ENCODE results near the gene LRRC14B. TPM values are rescaled to one million over a fixed set of nuclear protein-coding genes. Genes with fewer than 3 reads are reported as not detected.
A peak's percentile ranks its signal among the peaks of the same experiment; 100 is the strongest.
"Not testable (repeated sequence)": the region's sequence is repeated elsewhere in the genome, so short reads cannot be mapped to it uniquely, and the experiment has no call there.

LRRC14B gene
- total and polyA plus RNA-seq, 7 donors, result 0.66 TPM; not detected in 6

- Histone ChIP-seq H3K27me3 (peaks cover 0 to 9% (median 0%) of the 10 kb centered on the region in 3 donors), H3K9me3 (no peaks in the 10 kb centered on the region), H3K36me3 (no peaks in the 10 kb centered on the region), H3K4me1 (peaks cover 0 to 7% (median 6%) of the 10 kb centered on the region in 4 donors), H3K4me3 (no peak overlapping the region), H3K27ac (no peak overlapping the region)
- TF ChIP-seq POLR2AphosphoS5 (IDR thresholded peaks at IDR 0.05), result no peak
- DNase-seq, result no peak
- WGBS, 2 donors, result 71% methylated on average over 9 to 10 of the region's 10 CpGs
- intact Hi-C loops (cut with DNase I), result no loop called here
These were observed 5.1 kb downstream of the LRRC14B start for GRCh38 chr5:196350-196749.

DNA sequence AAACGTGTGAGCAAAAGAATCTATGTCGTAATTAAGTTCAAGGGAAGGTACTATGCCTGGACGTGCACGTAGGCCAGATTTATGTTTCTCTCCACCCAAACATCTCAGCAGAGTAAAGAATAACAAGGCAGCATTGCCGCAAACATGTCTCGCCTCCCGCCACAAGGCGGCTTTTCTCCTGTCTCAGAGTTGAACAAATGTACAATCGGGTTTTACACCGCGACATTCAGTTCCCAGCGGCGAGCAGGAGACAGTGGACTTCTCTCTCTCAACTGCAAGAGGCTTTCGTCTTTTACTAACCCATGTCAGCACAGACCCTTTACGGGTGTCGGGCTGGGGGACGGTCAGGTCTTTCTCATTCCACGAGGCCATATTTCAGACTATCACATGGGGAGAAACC is 5.7 kb downstream of the LRRC14B start:
- intact Hi-C loops (cut with DNase I); H3K4me1 ChIP-seq; H3K27ac ChIP-seq; H3K9me3 ChIP-seq; H3K27me3 ChIP-seq; H3K36me3 ChIP-seq; H3K4me3 ChIP-seq: not testable (repeated sequence)
- WGBS, 2 donors, result 41 to 57% methylated on average over 18 of the region's 18 CpGs
- peak; percentile 38 for DNase-seq

DNA sequence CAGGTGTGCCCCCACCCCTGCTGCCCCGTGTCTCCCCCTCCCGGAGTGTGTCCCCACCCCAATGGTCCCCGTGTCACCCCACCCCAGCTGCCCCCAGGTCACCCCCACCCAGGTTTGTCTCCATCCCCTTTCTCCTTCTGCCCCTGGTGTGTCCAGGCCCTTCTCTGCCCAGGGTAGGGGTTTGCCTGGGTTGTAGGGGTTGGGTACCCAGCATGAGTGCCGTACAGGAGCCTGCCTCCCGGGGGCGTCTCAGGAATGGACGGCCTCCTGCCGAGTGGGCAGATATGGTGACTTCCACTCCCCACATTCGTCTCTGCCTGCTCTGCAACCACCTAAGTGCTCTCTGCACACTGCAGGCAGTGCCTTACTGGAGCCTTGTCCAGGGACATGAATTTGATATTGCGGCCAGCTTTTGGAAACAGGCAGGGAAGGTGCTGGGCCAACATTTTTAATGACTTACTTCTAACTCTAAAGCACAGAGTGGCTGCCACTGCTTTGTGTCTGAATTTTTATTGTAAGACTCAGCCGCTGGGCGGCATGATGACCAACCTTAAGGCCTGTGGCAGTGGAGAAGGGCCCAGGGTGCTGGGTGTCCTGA is 6.7 kb downstream of the LRRC14B start:
- no peak overlapping the region for H3K27ac ChIP-seq
- no peaks in the 10 kb centered on the region for H3K27me3 ChIP-seq
- DNase-seq, result no peak
- peaks cover 0 to 11% (median 0%) of the 10 kb centered on the region in 4 donors for H3K36me3 ChIP-seq
- intact Hi-C loops (cut with DNase I), result no loop called here
- WGBS, 2 donors, result 82 to 90% methylated on average over 12 of the region's 12 CpGs
- TF ChIP-seq EP300 (IDR thresholded peaks at IDR 0.05) (no peak), POLR2AphosphoS5 (IDR thresholded peaks at IDR 0.05) (no peak), POLR2A (IDR thresholded peaks at IDR 0.05) (no peak)
- TF ChIP-seq, protein P1, sequence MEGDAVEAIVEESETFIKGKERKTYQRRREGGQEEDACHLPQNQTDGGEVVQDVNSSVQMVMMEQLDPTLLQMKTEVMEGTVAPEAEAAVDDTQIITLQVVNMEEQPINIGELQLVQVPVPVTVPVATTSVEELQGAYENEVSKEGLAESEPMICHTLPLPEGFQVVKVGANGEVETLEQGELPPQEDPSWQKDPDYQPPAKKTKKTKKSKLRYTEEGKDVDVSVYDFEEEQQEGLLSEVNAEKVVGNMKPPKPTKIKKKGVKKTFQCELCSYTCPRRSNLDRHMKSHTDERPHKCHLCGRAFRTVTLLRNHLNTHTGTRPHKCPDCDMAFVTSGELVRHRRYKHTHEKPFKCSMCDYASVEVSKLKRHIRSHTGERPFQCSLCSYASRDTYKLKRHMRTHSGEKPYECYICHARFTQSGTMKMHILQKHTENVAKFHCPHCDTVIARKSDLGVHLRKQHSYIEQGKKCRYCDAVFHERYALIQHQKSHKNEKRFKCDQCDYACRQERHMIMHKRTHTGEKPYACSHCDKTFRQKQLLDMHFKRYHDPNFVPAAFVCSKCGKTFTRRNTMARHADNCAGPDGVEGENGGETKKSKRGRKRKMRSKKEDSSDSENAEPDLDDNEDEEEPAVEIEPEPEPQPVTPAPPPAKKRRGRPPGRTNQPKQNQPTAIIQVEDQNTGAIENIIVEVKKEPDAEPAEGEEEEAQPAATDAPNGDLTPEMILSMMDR (IDR thresholded peaks at IDR 0.05), result no peak
- H3K4me1 ChIP-seq, result no peaks in the 10 kb centered on the region
- no peak overlapping the region for H3K4me3 ChIP-seq
- H3K9me3 ChIP-seq, result no peaks in the 10 kb centered on the region

GRCh38 chr5:198516-199196 is 7.4 kb downstream of the LRRC14B start:
- 97% methylated on average over 21 of the region's 21 CpGs for WGBS, 2 donors
- Histone ChIP-seq H3K4me3 (no peak overlapping the region), H3K27ac (no peak overlapping the region), H3K9me3 (no peaks in the 10 kb centered on the region), H3K27me3 (no peaks in the 10 kb centered on the region), H3K4me1 (no peaks in the 10 kb centered on the region), H3K36me3 (peaks cover 0 to 17% (median 0%) of the 10 kb centered on the region in 4 donors)
- no peak for TF ChIP-seq POLR2A (IDR thresholded peaks at IDR 0.05)
- TF ChIP-seq, protein P1 (IDR thresholded peaks at IDR 0.05), result no peak
- intact Hi-C loops (cut with DNase I), result no loop called here
- DNase-seq, result no peak

- intact Hi-C loops (cut with DNase I), result no loop called here
- Histone ChIP-seq H3K9me3 (no peaks in the 10 kb centered on the region), H3K27me3 (no peaks in the 10 kb centered on the region), H3K36me3 (peaks cover 0 to 25% (median 3%) of the 10 kb centered on the region in 4 donors), H3K4me3 (no peak overlapping the region), H3K4me1 (no peaks in the 10 kb centered on the region), H3K27ac (no peak overlapping the region)
- WGBS, 2 donors, result 95 to 96% methylated on average over 16 of the region's 16 CpGs
- no peak for DNase-seq
- TF ChIP-seq, protein P1 (IDR thresholded peaks at IDR 0.05), result no peak
- TF ChIP-seq POLR2AphosphoS5 (IDR thresholded peaks at IDR 0.05) (no peak), POLR2A (IDR thresholded peaks at IDR 0.05) (no peak), EP300 (IDR thresholded peaks at IDR 0.05) (no peak)
These were observed 8.1 kb downstream of the LRRC14B start for GRCh38 chr5:199197-199949.

All from sigmoid colon (tissue), 7 donors.